Kidney (tissue), 14 donors: ENCODE measurements around the gene SLC39A11. TPM values are rescaled to one million over a fixed set of nuclear protein-coding genes. Genes with fewer than 3 reads are reported as not detected.
"Not testable (repeated sequence)": the region's sequence is repeated elsewhere in the genome, so short reads cannot be mapped to it uniquely, and the experiment has no call there.

Experiments used
- DNase-seq, 5 donors: peaks; one replicate each; pipeline ENCODE4 v3.0.0-alpha.2; 2013 to 2020
- FAIRE-seq: peaks from 2 replicates; lab custom pipeline; 2012; peaks lifted over from hg19 to GRCh38; lab: Jason Lieb, UNC
- H3K27ac ChIP-seq, 2 donors: one replicate each; pipeline ENCODE4 v1.7.0; 2013; ENCODE audit warnings: low read depth in 2 of 2, low read length in 2 of 2, inconsistent platforms in 1 of 2
- H3K27me3 ChIP-seq: one replicate; pipeline ENCODE4 v1.7.1; 2013; ENCODE audit warnings: low read length, inconsistent platforms; ENCODE audit not compliant: control insufficient read depth, insufficient read depth
- H3K36me3 ChIP-seq, 3 donors: one replicate each; pipeline versions ENCODE4 v1.7.0 to v1.7.1; 2013; ENCODE audit warnings: low read length in 3 of 3, control low read depth in 1 of 3, inconsistent platforms in 1 of 3; ENCODE audit not compliant: insufficient read depth in 3 of 3, control insufficient read depth in 2 of 3
- H3K4me1 ChIP-seq, 3 donors: one replicate each; pipeline versions ENCODE4 v1.7.0 to v1.7.1; 2013; ENCODE audit warnings: low read length in 3 of 3, inconsistent platforms in 1 of 3, low read depth in 1 of 3; ENCODE audit not compliant: control insufficient read depth in 2 of 3, insufficient read depth in 2 of 3
- H3K4me3 ChIP-seq, 3 donors: one replicate each; pipeline versions ENCODE4 v1.7.0 to v1.8.1; 2013; ENCODE audit warnings: low read length in 3 of 3, control low read depth in 1 of 3, inconsistent platforms in 1 of 3
- H3K9ac ChIP-seq, 3 donors: one replicate each; pipeline versions ENCODE4 v1.7.0 to v1.7.1; 2013; ENCODE audit warnings: low read length in 3 of 3, control low read depth in 1 of 3, inconsistent platforms in 1 of 3
- H3K9me3 ChIP-seq, 3 donors: one replicate each; pipeline versions ENCODE4 v1.7.0 to v1.7.1; 2013; ENCODE audit warnings: low read length in 3 of 3, control low read depth in 1 of 3, inconsistent platforms in 1 of 3; ENCODE audit not compliant: control insufficient read depth in 2 of 3, insufficient read depth in 1 of 3
- CTCF ChIP-seq: IDR thresholded peaks from 3 replicates; pipeline ENCODE4 v1.5.1; 2012; ENCODE audit warnings: mild to moderate bottlenecking, moderate library complexity, borderline replicate concordance; ENCODE audit not compliant: insufficient read depth; ENCODE audit errors: extremely low read depth
- intact Hi-C: fragments of 100-400 bp; cut with DNase I; formaldehyde crosslinking; loops from one replicate; pipeline ENCODE4 v1.11.1; 2022
- polyA plus RNA-seq: library from polyadenylated mRNA; stranded (reverse); fragments of 350-450 nt; fragmentation: Illumina TruSeq; extraction: RNeasy Lipid Tissue Mini Kit (QIAGEN cat#74804); gene quantifications from one replicate; pipeline ENCODE4 v1.2.3, GENCODE V29; 2014; ENCODE audit warnings: low read depth, low replicate concordance; ENCODE audit not compliant: insufficient read depth
- total RNA-seq: library from RNA; stranded (reverse); fragmentation: NEBNext Ultra II Directional; extraction: Animal tissue kit (Norgen Biotek cat#: 25700); gene quantifications from one replicate; pipeline ENCODE4 v1.2.1, GENCODE V29; 2021
- donor health status: control.
- donor health status: control.
- donor health status: control.
- donor health status: control.
- donor health status: control.
- donor health status: DM: yes; HTN: yes; CAD: no.
- donor health status: Normal renal cell carcinoma (clear cell type).

SLC39A11 gene
- total and polyA plus RNA-seq, 2 donors from 2014 or later: 19.7 to 37.2 TPM

- no peak for DNase-seq
- no peak overlapping the region for H3K4me3 ChIP-seq
- TF ChIP-seq CTCF: no peak
- H3K4me1 ChIP-seq: no peaks in the 10 kb centered on the region
- intact Hi-C loops: no loop called here
- no peak for FAIRE-seq
- H3K36me3 ChIP-seq: no peaks in the 10 kb centered on the region
- no peaks in the 10 kb centered on the region for H3K27me3 ChIP-seq
- H3K9ac ChIP-seq: no peak overlapping the region
- H3K9me3 ChIP-seq: no peaks in the 10 kb centered on the region
- no peak overlapping the region for H3K27ac ChIP-seq
These were observed 6.4 kb upstream of the SLC39A11 start for GRCh38 chr17:73098919-73099318.

GRCh38 chr17:73097973-73098765, 5.7 kb upstream of the SLC39A11 start:
- H3K27ac ChIP-seq, H3K4me1 ChIP-seq, H3K9me3 ChIP-seq, H3K9ac ChIP-seq, DNase-seq, FAIRE-seq, H3K27me3 ChIP-seq, intact Hi-C loops, H3K36me3 ChIP-seq, H3K4me3 ChIP-seq: not testable (repeated sequence)

DNA sequence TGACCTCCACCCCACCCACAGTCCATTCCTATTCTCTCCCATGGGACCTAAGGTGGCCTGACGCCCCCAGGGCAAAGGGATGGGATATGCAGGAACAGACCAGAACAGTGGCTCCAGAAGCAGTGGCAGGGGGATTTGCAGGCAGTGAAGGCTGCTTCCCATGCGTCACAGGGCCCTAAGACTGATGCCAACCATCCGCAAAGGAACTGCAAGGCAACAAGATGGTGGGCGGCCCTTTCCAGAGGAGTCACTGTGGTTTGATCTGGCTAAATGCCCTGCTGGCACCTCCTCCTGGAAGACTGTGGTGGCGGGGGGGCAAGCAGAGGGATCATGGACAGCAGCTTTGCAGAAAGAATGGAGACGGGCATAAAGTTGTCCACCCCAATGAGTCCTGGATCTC, 4.4 kb upstream of the SLC39A11 start:
- FAIRE-seq (no peak), DNase-seq (no peak)
- intact Hi-C loops: no loop called here
- Histone ChIP-seq H3K36me3 (no peaks in the 10 kb centered on the region), H3K9ac (no peak overlapping the region), H3K4me1 (peaks cover 0 to 5% (median 3%) of the 10 kb centered on the region in 3 donors), H3K4me3 (no peak overlapping the region), H3K27me3 (no peaks in the 10 kb centered on the region), H3K9me3 (no peaks in the 10 kb centered on the region), H3K27ac (no peak overlapping the region)
- TF ChIP-seq CTCF: no peak

DNA sequence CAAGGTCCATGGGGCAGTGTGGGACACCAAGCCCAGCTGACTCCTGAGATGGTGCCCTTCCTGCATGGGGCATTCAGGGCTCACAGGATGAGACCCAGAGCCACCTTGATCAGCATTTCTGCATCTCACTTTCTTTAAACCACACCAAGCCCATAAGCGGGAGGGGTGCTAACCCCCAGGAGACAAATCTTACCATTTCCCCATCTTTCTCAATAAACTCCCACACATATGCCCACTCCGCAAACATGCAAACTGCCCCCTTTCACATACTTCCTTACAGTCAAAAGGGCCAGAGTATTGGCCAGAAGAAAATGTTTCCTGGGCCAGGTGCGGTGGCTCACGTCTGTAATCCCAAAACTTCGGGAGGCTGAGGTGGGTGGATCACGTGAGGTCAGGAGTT, 3.7 kb upstream of the SLC39A11 start:
- Histone ChIP-seq H3K4me1 (peaks cover 0 to 5% (median 3%) of the 10 kb centered on the region in 3 donors), H3K27ac (no peak overlapping the region), H3K9ac (no peak overlapping the region), H3K27me3 (no peaks in the 10 kb centered on the region), H3K9me3 (no peaks in the 10 kb centered on the region), H3K36me3 (no peaks in the 10 kb centered on the region), H3K4me3 (no peak overlapping the region)
- no peak for TF ChIP-seq CTCF
- intact Hi-C loops: no loop called here
- DNase-seq: no peak
- FAIRE-seq: no peak
